Lower leg skin (tissue), 4 donors: ENCODE measurements around the gene ITGB5. TPM values are rescaled to one million over a fixed set of nuclear protein-coding genes. Genes with fewer than 3 reads are reported as not detected.

Experiments
- DNase-seq, 2 donors: peaks; one replicate each; pipeline ENCODE4 v3.0.0-alpha.2; 2019; ENCODE audit warnings: low spot score in 2 of 2
- H3K4me3 ChIP-seq: fragments of 200-600 bp; sonication (generic); 2 replicates; pipeline ENCODE4 v1.5.1; 2017; ENCODE audit warnings: mild to moderate bottlenecking, low read depth; ENCODE audit not compliant: poor library complexity, severe bottlenecking
- CTCF ChIP-seq, 3 donors: fragments of 450-650 bp; IDR thresholded peaks; one replicate each; pipeline ENCODE4 v1.5.1; 2016; ENCODE audit warnings: antibody characterized with exemption in 3 of 3, mild to moderate bottlenecking in 3 of 3, moderate library complexity in 2 of 3
- POLR2A ChIP-seq, 2 donors: fragments of 450-650 bp; IDR thresholded peaks; one replicate each; pipeline ENCODE4 v1.6.1; 2016 to 2017; ENCODE audit warnings: antibody characterized with exemption in 2 of 2, mild to moderate bottlenecking in 1 of 2, moderate library complexity in 1 of 2
- WGBS, 2 donors: methylation state at CpG; one replicate each; pipeline ENCODE4 v1.1.5; 2018; 5-methylcytosine and 5-hydroxymethylcytosine counted together
- intact Hi-C: fragments of 100-400 bp; cut with DNase I; formaldehyde crosslinking; loops from one replicate; pipeline ENCODE4 v1.15.0; 2023; ENCODE audit warnings: low total_unique reads
- total RNA-seq, 4 donors: library from RNA; depleted of rRNA; stranded (reverse); fragments of >200 nt; gene quantifications; one replicate each; pipeline ENCODE4 v1.1.0, GENCODE V29; 2016

The ITGB5 gene
- total RNA-seq, 4 donors from 2014 or later = 210 to 414 (median 286) TPM

GRCh38 chr3:124804875-124805274 is 82.3 kb downstream of the ITGB5 start:
- DNase-seq = no peak
- no peak overlapping the region for H3K4me3 ChIP-seq
- intact Hi-C loops = no loop called here
- 79 to 90% methylated on average over 7 of the region's 7 CpGs for WGBS, 2 donors
- TF ChIP-seq CTCF (IDR thresholded peaks at IDR 0.05) = no peak
- no peak for TF ChIP-seq POLR2A (IDR thresholded peaks at IDR 0.05)

- TF ChIP-seq CTCF (IDR thresholded peaks at IDR 0.05) (no peak), POLR2A (IDR thresholded peaks at IDR 0.05) (no peak)
- H3K4me3 ChIP-seq = no peak overlapping the region
- intact Hi-C loops = no loop called here
- DNase-seq = no peak
- 87 to 93% methylated on average over 8 of the region's 8 CpGs for WGBS, 2 donors
These were observed 84.5 kb downstream of the ITGB5 start for GRCh38 chr3:124802702-124803101.

GRCh38 chr3:124802061-124802698 is 85.0 kb downstream of the ITGB5 start:
- DNase-seq = no peak

GRCh38 chr3:124800511-124801258 is 86.5 kb downstream of the ITGB5 start:
- H3K4me3 ChIP-seq = no peak overlapping the region
- DNase-seq = no peak
- TF ChIP-seq CTCF (IDR thresholded peaks at IDR 0.05) (no peak), POLR2A (IDR thresholded peaks at IDR 0.05) (no peak)
- intact Hi-C loops = no loop called here
- WGBS, 2 donors = 61 to 65% methylated on average over 9 to 10 of the region's 10 CpGs

More at GRCh38 chr3:124802061-124802698, 85.0 kb downstream of the ITGB5 start:
- intact Hi-C loops = no loop called here
- TF ChIP-seq POLR2A (IDR thresholded peaks at IDR 0.05) (no peak), CTCF (IDR thresholded peaks at IDR 0.05) (no peak)
- H3K4me3 ChIP-seq = no peak overlapping the region
- 86 to 87% methylated on average over 8 of the region's 8 CpGs for WGBS, 2 donors

- no peak for TF ChIP-seq POLR2A (IDR thresholded peaks at IDR 0.05)
- TF ChIP-seq CTCF (IDR thresholded peaks at IDR 0.05) = no peak
- no peak for DNase-seq
- no peak overlapping the region for H3K4me3 ChIP-seq
These were observed 87.1 kb downstream of the ITGB5 start for GRCh38 chr3:124800076-124800475.

More at GRCh38 chr3:124800076-124800475, 87.1 kb downstream of the ITGB5 start:
- intact Hi-C loops = no loop called here
- WGBS, 2 donors = 81 to 91% methylated on average over 1 of the region's 1 CpG
